Embryonic facial prominence (tissue), 1 donor: ENCODE data around the gene PARD6B.
"Not testable (repeated sequence)": the region's sequence is repeated elsewhere in the genome, so short reads cannot be mapped to it uniquely, and the experiment has no call there.

Experiments
- DNase-seq: peaks from one replicate; pipeline ENCODE4 v3.0.0-alpha.2; 2016; ENCODE audit errors: extremely low spot score

PARD6B gene

GRCh38 chr20:50746138-50746940 is 15.0 kb downstream of the PARD6B start:
- DNase-seq = no peak

GRCh38 chr20:50747275-50747674 is 15.9 kb downstream of the PARD6B start:
- DNase-seq = no peak

GRCh38 chr20:50750145-50750671 is 18.8 kb downstream of the PARD6B start:
- no peak for DNase-seq

- DNase-seq = no peak
These were observed 21.8 kb downstream of the PARD6B start for GRCh38 chr20:50753152-50753551.

GRCh38 chr20:50754420-50754819 is 23.0 kb downstream of the PARD6B start:
- DNase-seq = no peak

- no peak for DNase-seq
These were observed 25.1 kb downstream of the PARD6B start for GRCh38 chr20:50756447-50756846.

GRCh38 chr20:50758469-50758868 is 27.1 kb downstream of the PARD6B start:
- no peak for DNase-seq

GRCh38 chr20:50758992-50759391 is 27.6 kb downstream of the PARD6B start:
- DNase-seq = no peak

- DNase-seq = no peak
These were observed 28.3 kb downstream of the PARD6B start for GRCh38 chr20:50759678-50760077.

GRCh38 chr20:50762045-50762422 is 30.7 kb downstream of the PARD6B start:
- no peak for DNase-seq

GRCh38 chr20:50762435-50763220 is 31.2 kb downstream of the PARD6B start:
- DNase-seq = no peak

- DNase-seq = not testable (repeated sequence)
These were observed 32.4 kb downstream of the PARD6B start for GRCh38 chr20:50763550-50764458.

- not testable (repeated sequence) for DNase-seq
These were observed 33.9 kb downstream of the PARD6B start for GRCh38 chr20:50765251-50765650.

GRCh38 chr20:50765674-50766073 is 34.3 kb downstream of the PARD6B start:
- DNase-seq = no peak

GRCh38 chr20:50766955-50767809 is 35.8 kb downstream of the PARD6B start:
- not testable (repeated sequence) for DNase-seq

- DNase-seq = not testable (repeated sequence)
These were observed 37.6 kb downstream of the PARD6B start for GRCh38 chr20:50768991-50769390.

- not testable (repeated sequence) for DNase-seq
These were observed 38.2 kb downstream of the PARD6B start for GRCh38 chr20:50769551-50770085.

- DNase-seq = not testable (repeated sequence)
These were observed 40.2 kb downstream of the PARD6B start for GRCh38 chr20:50771419-50772080.

GRCh38 chr20:50772420-50773185 is 41.2 kb downstream of the PARD6B start:
- DNase-seq = no peak
